SJSA1 (cell line): ENCODE data around the gene LHFPL2. TPM values are rescaled to one million over a fixed set of nuclear protein-coding genes. Genes with fewer than 3 reads are reported as not detected.

Source experiments
- DNase-seq, 2 experiments: peaks; one replicate each; pipeline ENCODE4 v3.0.0-alpha.2; 2015 to 2020; ENCODE audit warnings: low spot score in 2 of 2, low read depth in 1 of 2
- H3K27ac ChIP-seq: fragments of 250-450 bp; sonication (Bioruptor Pico); 2 replicates; pipeline ENCODE4 v1.5.1; 2020; ENCODE audit warnings: mild to moderate bottlenecking, moderate library complexity
- H3K27me3 ChIP-seq: fragments of 250-450 bp; sonication (Bioruptor Pico); replicated peaks from 2 replicates; pipeline ENCODE4 v1.5.1; 2020; ENCODE audit warnings: mild to moderate bottlenecking, moderate library complexity
- H3K36me3 ChIP-seq: fragments of 250-450 bp; sonication (Bioruptor Pico); 2 replicates; pipeline ENCODE4 v1.5.1; 2020; ENCODE audit warnings: mild to moderate bottlenecking
- H3K4me1 ChIP-seq: fragments of 250-450 bp; sonication (Bioruptor Pico); replicated peaks from 2 replicates; pipeline ENCODE4 v1.6.1; 2021; ENCODE audit warnings: mild to moderate bottlenecking
- H3K4me3 ChIP-seq: fragments of 250-450 bp; sonication (Bioruptor Pico); 2 replicates; pipeline ENCODE4 v1.5.1; 2020; ENCODE audit warnings: mild to moderate bottlenecking
- H3K9me3 ChIP-seq: fragments of 250-450 bp; sonication (Bioruptor Pico); replicated peaks from 2 replicates; pipeline ENCODE4 v1.5.1; 2020; ENCODE audit warnings: mild to moderate bottlenecking
- total RNA-seq: library from RNA; depleted of rRNA; stranded (reverse); fragments of >200 nt; shearing (Covaris generic); gene quantifications from 2 replicates; pipeline ENCODE4 v1.2.3, GENCODE V29; 2014

The LHFPL2 gene
- total RNA-seq, 1 experiment from 2014 or later = 19.3 TPM

DNA sequence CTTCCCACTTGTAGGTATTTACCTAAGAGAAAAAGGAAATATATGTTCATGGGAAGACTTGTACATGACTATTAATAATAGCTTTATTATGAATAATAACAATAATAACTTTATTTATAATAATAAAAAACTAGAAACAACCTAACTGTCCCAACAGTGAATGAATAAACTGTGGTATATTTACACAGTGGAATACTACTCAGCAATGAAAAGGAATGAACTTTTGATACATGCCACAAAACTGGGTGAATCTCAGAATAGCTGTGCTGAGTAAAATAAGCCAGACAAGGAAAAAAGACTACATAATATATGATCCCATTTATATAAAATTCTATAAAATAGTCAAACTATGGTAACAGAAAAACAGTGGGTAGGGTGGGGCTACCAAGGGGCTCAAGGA, 199.5 kb downstream of the LHFPL2 start:
- H3K36me3 ChIP-seq = no peaks in the 10 kb centered on the region
- DNase-seq = no peak
- H3K4me3 ChIP-seq = no peak overlapping the region
- H3K27me3 ChIP-seq = no peaks in the 10 kb centered on the region
- no peaks in the 10 kb centered on the region for H3K4me1 ChIP-seq
- H3K9me3 ChIP-seq = no peaks in the 10 kb centered on the region
- no peak overlapping the region for H3K27ac ChIP-seq

DNA sequence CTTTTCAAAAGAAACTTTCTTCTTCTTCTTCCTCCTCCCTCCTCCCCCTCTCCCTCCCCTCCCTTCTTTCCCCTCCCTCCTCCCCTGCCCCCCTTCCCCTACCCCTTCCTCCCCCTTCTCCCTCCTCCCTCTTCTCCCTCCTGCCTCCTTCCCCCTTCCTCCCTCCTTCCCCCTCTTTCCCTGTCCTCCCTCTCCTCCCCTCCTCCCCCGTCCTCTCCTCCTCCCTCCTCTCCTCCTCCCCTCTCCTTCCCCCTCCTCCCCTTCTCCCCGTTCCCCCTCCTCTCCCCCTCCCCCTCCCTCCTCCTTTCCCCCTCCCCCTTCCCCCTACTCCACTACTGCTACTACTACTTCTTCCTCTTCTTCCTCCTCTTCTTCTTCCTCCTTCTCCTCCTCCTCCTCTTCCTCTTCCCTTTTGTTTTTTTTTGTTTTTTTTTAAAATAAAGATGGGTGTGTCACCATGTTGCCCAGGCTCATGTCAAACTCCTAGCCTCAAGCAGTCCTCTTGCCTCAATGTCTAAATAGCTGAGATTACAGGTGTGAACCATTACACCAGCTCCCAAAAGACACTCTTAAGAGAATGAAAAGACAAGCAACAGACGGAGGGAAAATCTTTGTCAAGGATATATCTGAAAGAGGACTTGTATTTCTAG, 200.7 kb downstream of the LHFPL2 start:
- Histone ChIP-seq H3K4me1 (no peaks in the 10 kb centered on the region), H3K4me3 (no peak overlapping the region)
- no peak for DNase-seq

More for the DNA sequence above, 200.7 kb downstream of the LHFPL2 start:
- no peak overlapping the region for H3K27ac ChIP-seq
- H3K9me3 ChIP-seq = no peaks in the 10 kb centered on the region
- H3K36me3 ChIP-seq = no peaks in the 10 kb centered on the region
- no peaks in the 10 kb centered on the region for H3K27me3 ChIP-seq
